Cardiac ventricle fibroblast (primary cell): ENCODE results near the gene ZNF296. TPM values are rescaled to one million over a fixed set of nuclear protein-coding genes. Genes with fewer than 3 reads are reported as not detected.

Source experiments
- total RNA-seq: library from RNA; depleted of rRNA; stranded (reverse); fragments of >200 nt; gene quantifications from 2 replicates; pipeline ENCODE4 v1.2.3, GENCODE V29; 2015

ZNF296 gene
- not detected in 2 replicates for total RNA-seq

GRCh38 chr19:45076029-45076850 lies at the start of gene ZNF296:
Gene ZNF296 (minus strand): TSS chr19:45076478. CDS start chr19:45076373, 105 bp downstream.

GRCh38 chr19:45092747-45093678 lies 16.7 kb upstream of the ZNF296 start, which contains the start of gene PPP1R37:
Gene PPP1R37 (plus strand): TSS chr19:45093179. CDS start chr19:45093326, 147 bp downstream.

GRCh38 chr19:45079063-45079910 lies 3.0 kb upstream of the ZNF296 start, which contains the start of gene GEMIN7:
Gene GEMIN7 (plus strand): TSS chr19:45079260. CDS start chr19:45090115, 10,855 bp downstream.

GRCh38 chr19:45038931-45039893 lies 37.1 kb downstream of the ZNF296 start, which contains the start of gene CLASRP:
Gene CLASRP (plus strand): TSS chr19:45039045. CDS start chr19:45040213, 1,168 bp downstream.

Other genes with a start within 250 kb of the ZNF296 start
- gene NECTIN2, start 230.2 kb downstream of the ZNF296 start, total RNA-seq, result 63.9 and 70.1 TPM in 2 replicates
- gene TOMM40, start 185.2 kb downstream of the ZNF296 start, total RNA-seq, result 43.9 and 47.5 TPM in 2 replicates
- gene APOE, start 170.7 kb downstream of the ZNF296 start, total RNA-seq, result 11,373 and 11,693 TPM in 2 replicates
- gene APOC1, start 161.9 kb downstream of the ZNF296 start, total RNA-seq, result 182 and 266 TPM in 2 replicates
- gene APOC4, start 134.2 kb downstream of the ZNF296 start, total RNA-seq, result not detected in 2 replicates
- not detected in 2 replicates for gene APOC2, start 130.4 kb downstream of the ZNF296 start, total RNA-seq
- 69.0 and 85.2 TPM in 2 replicates for gene CLPTM1, start 121.1 kb downstream of the ZNF296 start, total RNA-seq
- 6.8 and 12.4 TPM in 2 replicates for gene RELB, start 75.0 kb downstream of the ZNF296 start, total RNA-seq
- gene CLASRP, start 37.4 kb downstream of the ZNF296 start, total RNA-seq, result 27.3 and 51.9 TPM in 2 replicates
- 8.2 and 18.2 TPM in 2 replicates for gene GEMIN7, start 2.8 kb upstream of the ZNF296 start, total RNA-seq
- 21.3 and 26.5 TPM in 2 replicates for gene PPP1R37, start 16.7 kb upstream of the ZNF296 start, total RNA-seq
- gene NKPD1, start 84.5 kb upstream of the ZNF296 start, total RNA-seq, result not detected in 2 replicates
- 19.2 and 35.8 TPM in 2 replicates for gene TRAPPC6A, start 101.8 kb upstream of the ZNF296 start, total RNA-seq
- 18.3 and 19.5 TPM in 2 replicates for gene BLOC1S3, start 102.3 kb upstream of the ZNF296 start, total RNA-seq
- gene EXOC3L2, start 168.9 kb upstream of the ZNF296 start, total RNA-seq, result not detected in 2 replicates
- gene MARK4, start 174.8 kb upstream of the ZNF296 start, total RNA-seq, result 19.5 and 26.4 TPM in 2 replicates
- not detected in 2 replicates for gene CKM, start 246.4 kb upstream of the ZNF296 start, total RNA-seq